GM13976 (cell line): ENCODE data around the gene ABHD14A.

Experiments used
- DNase-seq: peaks from one replicate; pipeline ENCODE4 v3.0.0; 2012; ENCODE audit warnings: low spot score
- CTCF ChIP-seq: IDR thresholded peaks from 2 replicates; pipeline ENCODE4 v1.5.1; 2012; ENCODE audit warnings: borderline replicate concordance, mild to moderate bottlenecking; ENCODE audit not compliant: insufficient read depth; ENCODE audit errors: extremely low read depth, missing control alignments, control extremely low read depth
- in situ Hi-C: fragments of 300-500 bp; cut with MboI; formaldehyde crosslinking; loops from one replicate; pipeline ENCODE4 v1.12.0; 2022; ENCODE audit warnings: low sequenced_read_pairs, mixed read lengths, inconsistent platforms; ENCODE audit not compliant: unreplicated experiment

The ABHD14A gene

GRCh38 chr3:51958603-51959521 is 16.0 kb upstream of the ABHD14A start:
- DNase-seq: no peak
- no peak for TF ChIP-seq CTCF
- in situ Hi-C loops: no loop called here

GRCh38 chr3:51959651-51960050 is 15.2 kb upstream of the ABHD14A start:
- no peak for TF ChIP-seq CTCF
- in situ Hi-C loops: no loop called here

GRCh38 chr3:51960386-51960785 is 14.5 kb upstream of the ABHD14A start:
- TF ChIP-seq CTCF: no peak
- DNase-seq: no peak
- in situ Hi-C loops: no loop called here

More at GRCh38 chr3:51959651-51960050, 15.2 kb upstream of the ABHD14A start:
- DNase-seq: no peak

- no peak for DNase-seq
- no peak for TF ChIP-seq CTCF
- in situ Hi-C loops: no loop called here
Observed at GRCh38 chr3:51961011-51961410, 13.9 kb upstream of the ABHD14A start.

- in situ Hi-C loops: no loop called here
- TF ChIP-seq CTCF: no peak
- no peak for DNase-seq
Observed at GRCh38 chr3:51961602-51962569, 13.0 kb upstream of the ABHD14A start.

GRCh38 chr3:51962854-51963530 is 11.9 kb upstream of the ABHD14A start:
- no peak for TF ChIP-seq CTCF

More at GRCh38 chr3:51962854-51963530, 11.9 kb upstream of the ABHD14A start:
- no peak for DNase-seq
- in situ Hi-C loops: no loop called here
